Hypothalamus (tissue), 51 donors: ENCODE measurements around the gene MRTFB.
"Not testable (repeated sequence)": the region's sequence is repeated elsewhere in the genome, so short reads cannot be mapped to it uniquely, and the experiment has no call there.

ENCODE experiments used
- DNase-seq, 51 donors: peaks; one replicate each; lab custom pipeline; 2025; lab: John Stamatoyannopoulos, UW

The MRTFB gene

DNA sequence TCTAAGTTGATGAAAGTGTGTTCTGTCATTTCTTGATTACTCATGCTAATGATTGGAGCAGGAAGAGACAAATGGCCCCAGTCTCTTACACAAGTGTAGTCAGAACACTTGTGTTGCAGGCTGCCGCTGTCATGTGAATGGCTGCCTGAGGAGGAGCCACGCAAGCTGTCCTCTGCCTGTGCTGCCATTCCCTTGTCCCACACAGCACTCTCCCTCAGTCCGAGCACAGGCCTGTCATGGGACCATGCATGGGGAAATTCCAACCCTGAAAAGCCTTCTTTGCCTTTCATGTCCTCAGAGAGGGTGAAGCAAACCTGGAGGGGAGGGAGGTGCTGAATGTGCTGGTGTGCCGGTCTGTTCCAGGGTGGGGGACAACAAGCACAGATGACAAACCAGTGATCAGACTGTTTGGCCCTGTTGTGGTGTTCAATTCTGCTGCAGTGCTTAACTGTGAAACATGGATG is 109.4 kb downstream of the MRTFB start:
- DNase-seq = no peak

DNA sequence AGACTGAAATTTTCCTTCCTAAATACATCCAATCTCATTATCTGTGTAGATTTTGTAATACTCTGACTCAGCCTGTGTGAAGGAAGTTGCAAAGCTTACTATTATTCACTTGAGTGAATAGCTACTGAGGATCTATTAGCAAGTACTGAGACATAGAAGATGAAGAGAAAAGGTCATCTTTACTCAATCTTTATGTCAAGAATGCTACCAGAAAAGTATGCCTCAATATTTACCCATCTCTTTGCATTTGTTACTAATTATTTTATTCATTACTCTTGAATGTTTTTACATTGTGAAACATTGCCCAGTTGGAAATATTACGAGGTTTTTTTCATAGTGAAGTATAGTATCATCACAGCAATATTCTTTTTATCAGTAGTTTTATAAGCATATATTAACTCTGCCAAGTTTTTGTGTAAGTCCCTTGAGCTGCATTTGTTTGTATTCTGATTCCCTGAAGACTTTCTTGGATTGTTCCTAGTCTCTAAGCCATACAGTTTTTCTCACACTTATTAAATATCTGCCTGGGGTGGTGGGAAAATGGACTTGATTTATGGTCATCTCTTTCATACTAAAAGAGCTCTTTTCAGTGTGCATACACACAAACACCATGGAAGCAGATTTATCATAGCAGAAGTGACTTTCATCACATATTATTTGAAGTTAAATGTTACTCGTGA is 110.4 kb downstream of the MRTFB start:
- DNase-seq = no peak

DNA sequence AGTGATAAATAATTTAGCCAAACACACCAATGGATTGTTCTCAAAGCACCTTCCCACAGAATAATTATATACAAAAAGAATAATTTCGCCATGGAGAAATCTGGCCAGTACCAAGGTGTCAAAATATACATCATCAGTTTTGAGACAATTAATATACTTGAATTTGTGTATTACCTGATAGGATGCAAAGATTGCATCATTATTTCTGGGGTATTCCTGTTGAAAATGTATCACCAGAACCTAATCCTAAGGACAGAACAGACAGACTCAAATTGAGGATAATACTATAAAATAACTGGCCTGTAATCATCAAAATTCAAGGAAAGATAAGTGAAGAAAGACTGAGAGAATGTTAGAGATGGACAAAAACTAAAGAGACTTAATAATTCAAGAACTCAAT is 111.9 kb downstream of the MRTFB start:
- DNase-seq = no peak

DNA sequence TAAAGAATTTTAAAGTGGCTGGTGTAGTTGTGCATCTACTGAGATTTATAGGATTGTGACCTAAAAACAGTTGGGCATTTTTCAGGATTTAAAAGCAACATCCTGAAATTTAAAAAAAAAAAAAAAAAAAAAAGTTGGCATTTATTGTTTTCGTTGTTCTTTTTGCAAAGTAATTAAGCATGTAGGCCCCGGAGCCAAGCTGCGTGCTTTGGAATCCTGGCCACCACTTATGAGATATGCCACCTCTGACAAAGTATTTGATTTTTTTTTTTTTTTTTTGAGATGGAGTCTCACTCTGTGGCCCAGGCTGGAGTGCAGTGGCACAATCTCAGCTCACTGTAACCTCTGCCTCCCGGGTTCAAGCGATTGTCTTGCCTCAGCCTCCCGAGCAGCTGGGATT is 112.8 kb downstream of the MRTFB start:
- not testable (repeated sequence) for DNase-seq

DNA sequence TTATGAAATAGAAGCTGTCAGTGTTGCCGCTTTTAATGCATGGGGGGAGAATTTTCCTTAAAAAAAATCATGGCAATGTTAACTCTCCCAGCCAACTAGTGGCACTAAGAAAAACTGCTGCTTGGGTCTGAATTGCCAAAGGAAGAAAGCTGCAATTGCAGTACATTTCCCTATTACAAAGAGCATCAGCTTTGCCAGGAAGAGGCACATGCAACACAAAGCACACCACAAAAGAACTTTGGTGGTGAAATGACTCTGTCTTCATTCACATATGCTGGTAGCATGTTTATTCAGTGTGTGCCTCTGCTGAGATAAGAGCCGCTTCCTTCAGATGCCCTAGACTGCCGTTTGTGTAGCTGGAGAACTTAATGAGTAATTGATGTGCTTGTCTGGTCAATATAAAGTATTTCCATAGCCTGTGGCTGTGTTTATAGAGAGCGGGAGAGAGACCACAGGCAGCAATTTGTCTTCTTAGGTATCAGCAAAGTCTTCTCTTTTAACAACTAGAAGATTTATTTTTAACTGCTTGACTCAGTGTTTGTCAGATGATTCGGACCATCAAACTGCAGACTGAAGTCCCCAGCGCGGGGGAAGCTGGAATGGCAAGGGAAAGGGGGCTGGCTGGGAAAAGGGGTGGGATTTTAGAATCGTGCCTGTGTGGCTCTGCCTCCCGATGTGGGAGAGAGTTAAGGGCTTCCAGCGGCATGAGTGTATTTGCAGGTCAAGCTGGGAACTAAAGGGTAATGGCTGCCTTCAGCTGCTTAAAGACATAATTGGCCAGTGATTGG is 115.1 kb downstream of the MRTFB start:
- peak in 19 of 51 donors; percentile 3 to 83 (median 28) for DNase-seq

DNA sequence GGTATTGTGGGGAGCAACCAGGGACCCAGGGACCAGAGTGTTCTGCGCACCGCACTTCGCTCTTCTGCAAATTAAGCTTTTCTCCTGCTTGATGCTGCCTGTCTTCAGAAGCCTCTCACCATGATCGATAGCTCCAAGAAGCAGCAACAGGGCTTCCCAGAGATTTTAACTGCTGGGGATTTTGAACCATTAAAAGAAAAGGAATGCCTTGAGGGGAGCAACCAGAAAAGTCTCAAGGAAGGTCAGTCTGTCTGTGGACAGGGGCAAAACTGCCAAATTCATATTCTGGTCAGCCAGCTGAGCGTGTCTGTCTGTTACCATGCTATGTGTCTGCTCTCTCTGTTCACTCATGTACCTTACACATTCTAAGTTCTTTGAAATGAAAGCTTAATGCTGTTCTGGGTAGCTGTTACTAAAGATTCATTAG is 115.7 kb downstream of the MRTFB start:
- DNase-seq = peak in 4 of 51 donors; percentile 23 to 78 (median 40)

DNA sequence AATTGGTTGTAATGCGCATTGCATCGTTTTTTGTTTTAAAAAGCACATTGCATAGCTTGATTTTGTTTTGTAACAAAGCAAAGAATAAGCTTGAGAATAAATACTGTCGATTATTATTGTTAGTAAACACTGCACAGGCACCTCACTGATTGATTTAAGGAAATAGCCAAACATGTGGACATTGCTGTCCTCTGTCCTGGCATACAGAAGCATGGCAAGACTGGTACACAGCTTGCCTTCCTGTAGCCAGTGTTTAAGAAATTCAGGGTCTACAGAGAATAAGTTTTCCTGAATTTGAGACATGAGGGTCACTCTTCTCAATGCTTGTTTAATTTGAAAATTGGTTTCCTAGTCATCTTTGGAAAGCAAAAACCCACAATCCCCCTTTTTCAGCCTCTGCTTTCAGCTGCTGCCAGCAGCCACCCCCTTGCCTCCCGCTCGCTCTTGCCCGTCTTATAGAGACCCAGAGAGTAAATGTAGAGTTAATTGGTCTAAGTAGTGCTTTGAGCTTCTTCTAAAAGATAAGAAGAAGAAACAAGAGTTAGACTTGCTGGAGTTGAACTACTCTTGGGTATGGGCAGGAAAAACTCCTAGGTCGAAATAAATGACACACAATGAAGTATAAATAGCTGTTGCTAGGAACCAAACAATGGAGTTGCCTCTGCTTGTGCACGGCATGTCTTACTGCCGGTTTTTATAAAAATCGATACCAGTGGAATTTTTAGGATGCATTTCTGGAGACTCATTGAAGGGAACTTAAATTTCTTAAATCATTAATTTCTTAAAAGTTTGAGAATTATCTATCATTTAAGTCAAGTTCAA is 116.6 kb downstream of the MRTFB start:
- DNase-seq = peak in 1 of 51 donors; percentile 50

DNA sequence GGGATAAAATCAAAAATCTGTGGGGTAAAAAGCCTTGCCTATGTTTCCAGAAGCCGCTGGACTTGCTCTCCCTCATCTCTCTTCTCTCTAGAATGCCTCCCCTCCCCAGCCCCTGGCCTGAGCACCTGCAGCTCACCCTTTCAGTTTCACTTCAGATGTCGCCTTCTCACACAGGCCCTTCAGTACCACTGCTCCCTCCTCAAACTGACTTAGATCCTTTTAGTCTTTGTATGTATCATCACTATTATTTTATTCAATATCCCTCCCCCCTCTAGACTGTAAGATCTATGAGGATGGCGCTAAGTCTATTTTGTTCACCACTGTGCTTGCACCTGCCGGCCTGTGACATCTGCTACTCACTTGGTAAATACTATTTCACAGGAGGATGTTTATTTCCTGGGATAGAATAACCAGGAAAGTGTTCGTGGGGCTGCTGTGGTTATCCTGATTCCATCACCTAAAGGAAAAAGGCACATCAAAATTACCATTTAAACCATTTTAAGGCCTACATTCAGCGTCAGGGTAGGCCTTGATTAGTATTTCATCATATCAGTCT is 122.3 kb downstream of the MRTFB start:
- DNase-seq = no peak

DNA sequence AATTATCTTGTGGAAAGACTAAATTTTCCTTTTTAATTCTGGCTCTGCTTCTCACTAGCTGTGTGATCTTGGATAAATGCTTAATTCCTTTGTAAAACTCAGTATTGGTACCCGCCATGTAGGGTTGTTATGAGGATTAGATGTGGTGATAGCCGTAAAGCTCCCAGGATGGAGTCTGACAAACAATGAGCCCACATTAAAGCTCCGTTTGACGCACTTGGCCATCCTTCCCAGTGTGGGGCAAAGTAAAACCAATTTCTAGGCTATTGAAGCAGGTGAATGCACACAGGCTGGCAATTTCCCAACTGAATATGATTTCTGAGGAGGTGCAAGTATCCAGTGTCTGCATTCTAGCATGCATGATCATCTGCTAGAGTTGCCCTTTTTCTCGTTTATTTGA is 123.6 kb downstream of the MRTFB start:
- DNase-seq = no peak

DNA sequence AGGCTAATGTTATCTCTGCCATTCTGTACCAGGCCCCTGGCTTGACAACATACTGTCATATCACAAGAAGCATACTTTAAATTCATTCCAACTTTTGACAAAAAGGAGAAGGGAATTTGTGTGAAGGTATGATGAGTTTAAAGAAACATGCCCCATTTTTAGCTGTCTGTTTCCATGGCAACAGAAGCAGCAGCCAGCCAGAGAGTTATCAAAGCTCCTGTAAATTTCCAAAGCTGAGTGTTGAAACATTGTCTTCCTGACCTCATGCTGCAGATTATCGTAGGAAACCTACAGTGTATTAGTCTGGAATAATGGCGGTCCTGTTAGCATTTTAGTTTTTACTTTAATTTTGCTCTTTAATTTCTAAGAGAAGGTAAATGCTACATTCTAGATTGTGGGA is 124.9 kb downstream of the MRTFB start:
- DNase-seq = peak in 2 of 51 donors; percentile 6 to 24

DNA sequence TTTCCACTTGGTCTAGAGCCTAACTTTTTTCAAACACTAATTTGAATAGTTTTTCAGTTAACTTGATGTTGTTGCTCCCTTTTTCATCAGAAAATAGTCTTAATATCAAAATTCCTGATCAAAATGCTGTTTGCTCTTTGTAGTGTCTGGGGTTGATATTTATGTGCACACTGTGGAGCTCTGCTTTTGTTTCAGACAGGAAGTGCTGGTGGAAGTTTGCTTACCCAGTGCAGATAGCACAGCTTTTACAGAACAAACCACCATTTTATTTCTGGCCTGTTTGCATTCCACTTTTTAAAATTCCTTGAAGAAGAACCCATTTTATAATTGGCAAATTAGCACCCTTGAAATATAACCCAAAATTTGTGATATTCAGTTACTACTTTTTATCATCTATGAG is 125.4 kb downstream of the MRTFB start:
- no peak for DNase-seq

DNA sequence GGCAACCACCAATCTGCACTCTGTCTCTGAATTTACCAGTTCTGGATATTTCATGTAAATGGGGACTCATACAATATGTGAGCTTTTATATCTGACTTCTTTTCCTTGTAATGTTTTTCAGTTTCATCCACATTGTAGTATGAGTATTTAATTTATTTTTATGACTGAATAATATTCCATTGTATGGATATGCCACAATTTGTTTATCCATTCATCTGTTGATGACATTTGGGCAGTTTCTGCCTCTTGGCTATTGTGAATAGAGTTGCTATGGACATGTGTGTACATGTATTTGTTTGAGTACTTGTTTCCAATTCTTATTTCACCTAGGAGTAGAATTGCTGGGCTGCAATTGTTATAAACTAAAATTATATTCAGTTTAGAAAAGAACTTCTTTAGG is 126.9 kb downstream of the MRTFB start:
- DNase-seq = no peak

DNA sequence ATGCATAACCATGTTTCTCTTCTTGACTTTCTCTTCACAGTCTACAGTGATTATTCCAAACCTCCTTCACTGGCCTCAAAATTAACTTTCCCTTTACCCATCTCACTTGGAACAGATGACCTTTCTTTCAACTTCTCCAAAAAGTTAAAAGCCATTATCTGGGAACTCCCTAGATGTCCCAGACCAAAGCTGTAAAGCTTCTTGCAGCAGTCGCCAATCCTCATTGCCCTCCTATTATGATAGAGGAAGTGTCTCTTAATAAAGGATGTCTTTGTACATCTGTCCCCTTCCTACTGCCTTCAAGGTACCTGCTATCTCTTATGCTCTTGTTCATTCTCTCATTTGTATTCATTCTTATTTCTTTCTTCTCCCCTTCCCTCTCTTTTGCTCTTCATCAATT is 127.5 kb downstream of the MRTFB start:
- no peak for DNase-seq

DNA sequence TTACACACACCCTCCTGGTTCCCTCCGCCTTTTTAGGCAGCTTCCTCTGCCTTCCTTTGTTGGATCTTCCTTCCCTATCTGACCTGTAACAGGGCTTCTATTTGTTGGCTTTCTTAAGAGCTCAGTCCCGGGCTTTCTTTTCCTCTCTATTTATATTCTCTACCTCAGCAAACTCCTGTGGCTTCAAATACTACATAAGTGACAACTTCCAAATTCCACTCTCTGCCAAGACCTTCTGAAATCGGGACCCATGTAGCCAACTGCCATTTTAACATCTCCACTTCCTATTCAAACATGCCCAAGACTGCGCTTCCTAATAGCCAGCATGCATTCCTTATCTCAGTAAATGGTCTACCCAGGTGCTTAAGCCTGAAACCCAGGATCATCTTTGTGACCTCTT is 128.1 kb downstream of the MRTFB start:
- DNase-seq = no peak

DNA sequence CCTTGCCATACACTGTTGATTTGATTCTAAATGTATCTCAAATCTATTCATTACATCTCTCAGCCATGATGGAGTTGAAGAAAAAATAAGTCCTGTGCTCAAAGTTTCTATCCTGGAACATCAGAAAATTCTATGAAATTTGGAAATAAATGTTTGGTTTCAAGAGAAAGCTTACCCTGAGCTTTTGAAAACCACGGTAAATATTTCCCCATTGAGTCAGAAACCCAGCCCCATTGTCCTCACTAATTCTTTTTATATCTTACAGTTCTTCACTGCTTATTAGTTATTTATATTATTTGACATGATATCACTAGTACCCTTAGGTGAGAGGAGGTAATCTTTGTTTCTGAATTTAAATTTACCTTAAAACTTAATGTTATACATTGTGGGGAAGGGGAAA is 128.5 kb downstream of the MRTFB start:
- DNase-seq = no peak

DNA sequence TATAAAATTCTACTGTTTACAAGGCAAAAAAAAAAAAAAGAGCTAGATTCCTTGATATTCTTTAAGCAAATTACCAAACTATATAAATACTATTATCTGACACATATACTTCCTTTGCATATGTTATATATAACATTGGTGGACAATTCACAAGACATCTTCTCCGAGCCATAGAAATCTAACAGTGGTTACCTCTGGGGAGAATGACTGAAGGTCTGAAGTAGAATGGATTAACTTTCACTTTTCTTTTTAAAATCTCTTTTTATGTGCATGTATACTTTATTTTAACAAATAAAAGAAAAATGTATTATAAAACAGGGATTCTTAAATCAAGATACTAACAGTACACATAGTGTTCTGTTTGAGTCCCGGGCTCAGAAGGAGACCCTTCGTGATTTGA is 131.0 kb downstream of the MRTFB start:
- no peak for DNase-seq

DNA sequence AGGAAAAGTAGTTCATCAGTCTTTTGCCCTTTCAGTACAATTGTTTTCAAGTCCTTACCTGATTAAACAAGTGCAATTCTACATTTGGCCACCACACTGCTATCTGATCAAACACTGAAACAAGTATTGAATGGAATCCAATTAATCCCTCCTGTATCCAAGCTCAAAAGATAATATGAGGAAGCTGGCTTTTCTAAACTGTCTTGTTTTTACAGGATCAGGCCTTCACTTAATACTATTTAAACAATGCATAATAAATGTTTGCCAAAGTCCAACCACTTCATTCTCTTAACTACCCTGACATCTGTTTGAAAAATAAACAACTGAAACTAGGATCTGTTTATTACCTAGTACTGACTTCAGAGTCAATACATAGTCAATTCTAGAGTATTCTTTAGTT is 131.6 kb downstream of the MRTFB start:
- DNase-seq = no peak

DNA sequence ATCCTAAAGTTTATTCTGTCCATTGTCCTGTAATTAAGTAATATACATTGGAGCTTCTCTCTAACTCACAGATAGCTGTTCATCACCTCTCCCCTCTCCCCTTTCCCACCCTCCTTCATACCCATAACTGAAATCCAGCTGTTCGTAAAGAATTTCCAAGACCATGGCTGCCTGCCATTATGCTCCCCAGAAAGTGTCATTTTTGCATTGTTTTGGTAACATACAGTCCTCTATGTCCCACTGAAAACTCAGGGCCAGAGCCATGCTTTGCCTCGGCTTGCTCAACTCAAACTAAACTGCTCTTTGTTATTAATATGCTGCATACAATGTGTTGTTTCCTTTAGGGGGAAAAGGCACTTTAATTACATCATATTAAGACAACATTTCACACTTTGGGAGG is 132.0 kb downstream of the MRTFB start:
- no peak for DNase-seq

DNA sequence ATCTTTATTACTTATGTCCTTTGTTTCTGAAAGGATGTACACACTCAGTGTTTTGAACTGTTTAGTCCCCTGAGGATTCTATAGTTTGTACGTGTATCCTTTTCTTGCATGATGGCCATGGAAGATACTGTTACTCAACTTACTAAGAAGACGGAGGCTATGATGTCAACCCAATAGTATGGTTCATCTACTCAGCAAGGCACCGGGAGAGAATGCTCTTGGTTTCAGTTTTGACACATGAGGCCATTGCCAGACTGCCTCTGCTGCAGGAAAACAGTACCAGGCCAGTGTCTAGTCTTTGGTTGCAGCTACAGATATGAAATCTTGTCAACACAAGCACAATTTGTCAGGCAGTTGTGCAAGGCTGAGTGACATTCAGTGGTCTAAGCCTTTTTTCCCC is 134.5 kb downstream of the MRTFB start:
- no peak for DNase-seq

DNA sequence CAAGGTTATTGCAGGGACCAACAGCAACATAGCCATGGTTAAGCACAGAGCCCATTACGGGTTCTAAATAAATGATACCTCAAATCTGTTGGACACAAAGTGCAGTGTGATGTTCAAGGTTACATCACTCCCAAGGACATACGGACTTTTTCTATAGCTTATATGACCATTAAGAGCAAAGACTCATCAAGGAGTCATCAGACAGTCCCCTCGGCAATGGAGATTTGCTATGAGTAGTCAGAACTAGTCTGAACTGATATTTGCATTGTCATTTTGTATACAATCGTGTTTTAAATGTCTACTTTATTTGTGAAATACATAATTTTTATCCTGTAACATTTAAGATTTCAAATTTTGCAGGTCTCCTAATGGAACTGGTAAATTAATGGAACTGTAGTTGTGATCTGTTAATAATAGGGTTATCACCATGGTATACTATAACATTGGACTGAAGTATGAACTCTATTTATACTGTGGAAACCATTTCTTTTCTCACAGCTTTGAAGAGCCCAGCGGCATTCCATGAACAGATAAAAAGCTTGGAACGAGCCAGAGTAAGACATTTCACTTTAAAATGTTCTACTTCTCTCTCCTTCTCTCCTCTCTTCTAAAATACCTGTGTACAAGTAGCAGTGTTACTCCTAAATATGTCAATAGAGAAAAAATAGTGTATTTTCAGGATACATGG is 140.9 kb downstream of the MRTFB start:
- DNase-seq = no peak
